NCI-H82 (cell line): Measurements from ENCODE around the gene LPP.
"Not testable (repeated sequence)": the region's sequence is repeated elsewhere in the genome, so short reads cannot be mapped to it uniquely, and the experiment has no call there.

ENCODE experiments used
- DNase-seq: peaks from one replicate; lab custom pipeline; 2025; lab: John Stamatoyannopoulos, UW

The LPP gene

DNA sequence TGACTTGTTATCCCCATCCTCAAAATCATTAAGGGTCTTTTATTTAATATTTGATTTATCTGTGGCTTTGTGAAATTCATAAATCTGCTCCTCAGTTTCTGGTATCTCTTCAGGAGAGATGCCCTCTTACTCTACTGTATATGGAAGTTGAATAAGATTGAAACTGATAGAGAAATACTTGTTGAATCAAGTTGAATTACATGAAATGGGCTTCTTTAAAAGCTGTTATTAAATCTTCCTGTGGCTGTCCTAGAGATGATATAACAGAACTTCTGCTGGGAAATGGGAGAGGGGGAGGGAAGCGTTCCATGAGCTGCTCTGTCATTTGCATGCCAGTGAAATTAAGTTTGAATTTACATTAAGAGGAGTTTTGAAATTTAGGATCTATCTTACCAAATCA, 523.4 kb downstream of the LPP start:
- DNase-seq = no peak

DNA sequence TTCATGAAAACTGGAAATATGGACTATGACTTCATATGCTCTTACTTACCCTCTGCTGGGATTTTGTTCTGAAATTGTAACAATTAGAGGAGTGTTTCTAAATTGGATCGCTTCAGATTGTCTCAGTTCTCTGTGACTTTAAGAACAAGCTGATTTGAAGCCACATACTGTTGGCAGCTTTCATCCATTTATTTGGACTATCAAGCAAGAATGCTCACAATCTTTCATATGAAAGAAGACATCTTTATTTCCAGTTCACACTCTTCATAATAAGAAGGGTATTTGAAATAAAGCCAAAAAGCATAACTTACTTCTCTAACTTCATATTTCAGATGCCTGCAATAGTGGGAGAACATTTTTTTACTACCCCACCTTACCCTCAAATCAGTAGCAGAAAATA, 526.2 kb downstream of the LPP start:
- DNase-seq = no peak

DNA sequence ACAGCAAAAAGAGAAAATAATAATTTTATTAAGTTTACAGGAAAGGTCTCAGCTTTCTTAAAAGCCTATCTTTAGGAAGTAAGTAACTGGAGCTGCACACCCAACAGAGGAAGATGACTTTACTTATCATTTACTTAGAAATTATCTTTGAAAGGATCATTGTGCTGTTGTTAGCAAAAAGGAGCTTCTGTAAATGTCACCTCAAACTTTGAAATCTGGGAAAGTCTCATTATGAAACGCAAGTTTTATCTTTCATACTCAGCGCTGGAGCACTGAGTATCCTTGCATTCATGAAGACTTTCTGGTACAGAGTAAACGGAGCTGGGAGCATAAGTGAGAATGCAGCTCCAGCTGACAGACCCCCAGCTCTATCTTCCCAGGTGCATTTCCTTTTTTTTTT, 526.6 kb downstream of the LPP start:
- DNase-seq = no peak

DNA sequence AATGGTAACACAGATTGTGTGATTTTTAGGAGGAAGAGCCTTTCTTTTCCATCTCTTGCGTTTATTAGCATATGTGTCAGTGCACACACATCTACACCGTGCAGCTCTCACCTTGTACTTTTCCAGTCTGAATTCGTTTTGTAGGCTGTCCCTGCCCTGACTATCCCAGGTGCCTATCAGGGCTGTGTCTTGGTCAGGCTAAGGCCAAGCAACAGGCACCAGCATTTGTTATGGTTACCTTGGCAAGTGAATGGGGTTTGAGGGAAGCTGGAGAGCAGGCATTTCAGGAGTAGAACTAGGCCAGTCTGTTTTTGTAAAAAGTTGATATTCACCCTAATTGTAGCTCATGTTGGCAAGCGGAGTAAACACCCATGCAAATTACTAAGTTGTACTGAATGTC, 528.4 kb downstream of the LPP start:
- DNase-seq = no peak

DNA sequence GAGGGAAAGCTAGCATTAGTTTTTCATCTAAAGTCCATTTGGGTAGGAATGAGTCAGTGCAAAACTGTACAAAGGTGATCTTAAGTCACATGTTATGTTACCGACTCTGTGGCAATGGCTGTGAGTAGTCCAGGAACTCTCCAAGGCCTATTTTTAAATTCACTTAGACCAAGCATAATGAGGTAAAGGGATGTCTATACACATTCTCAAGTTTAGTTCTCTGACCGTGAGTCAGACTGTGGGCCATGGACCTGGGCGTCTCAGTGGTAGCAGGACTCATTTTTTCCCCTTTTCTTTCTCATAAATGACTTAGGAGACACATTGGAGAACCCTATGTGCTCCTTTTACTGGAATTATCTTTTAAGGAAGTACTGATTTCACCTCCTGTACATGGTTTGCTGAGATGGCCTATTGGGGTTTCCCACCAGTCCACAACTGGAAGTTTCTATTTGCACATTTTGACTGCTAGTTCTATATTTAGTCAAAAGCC, 529.1 kb downstream of the LPP start:
- no peak for DNase-seq

DNA sequence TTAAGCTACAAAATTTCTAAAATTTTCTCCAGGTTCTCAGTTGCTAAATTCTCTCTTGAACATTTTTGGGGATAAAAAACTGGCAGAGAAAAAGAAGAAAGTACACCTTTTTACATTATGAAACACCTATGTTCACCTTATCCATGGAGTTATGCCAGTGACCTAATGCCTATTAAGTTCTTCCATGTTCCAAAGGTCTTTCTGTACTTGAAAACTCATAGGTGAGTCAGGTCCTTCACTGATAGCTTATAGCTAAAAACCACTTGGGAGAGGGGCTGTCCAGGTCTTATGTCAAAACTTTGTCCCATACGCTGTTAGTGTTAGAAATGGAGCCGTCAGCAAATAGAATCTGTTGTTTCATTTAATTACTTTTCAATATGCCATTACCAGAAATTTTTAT, 530.3 kb downstream of the LPP start:
- no peak for DNase-seq

DNA sequence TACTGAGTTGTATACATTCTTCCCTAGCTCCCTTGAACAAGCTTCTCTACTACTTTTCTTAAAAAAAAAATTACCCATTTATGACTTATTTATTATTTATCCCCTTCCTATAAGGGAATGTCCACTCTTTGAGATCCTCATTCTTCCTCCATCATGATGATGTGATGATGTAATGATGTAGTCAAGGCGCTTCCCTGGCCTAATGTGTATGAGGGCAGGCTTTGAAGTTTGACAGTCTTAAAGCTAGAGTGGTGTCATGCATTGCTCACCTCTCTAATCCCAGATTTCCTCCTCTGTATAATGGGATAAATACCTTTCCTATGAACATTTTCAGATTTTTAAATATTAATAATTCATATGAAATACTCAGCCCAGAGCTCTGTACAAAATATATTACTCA, 531.8 kb downstream of the LPP start:
- DNase-seq = no peak

DNA sequence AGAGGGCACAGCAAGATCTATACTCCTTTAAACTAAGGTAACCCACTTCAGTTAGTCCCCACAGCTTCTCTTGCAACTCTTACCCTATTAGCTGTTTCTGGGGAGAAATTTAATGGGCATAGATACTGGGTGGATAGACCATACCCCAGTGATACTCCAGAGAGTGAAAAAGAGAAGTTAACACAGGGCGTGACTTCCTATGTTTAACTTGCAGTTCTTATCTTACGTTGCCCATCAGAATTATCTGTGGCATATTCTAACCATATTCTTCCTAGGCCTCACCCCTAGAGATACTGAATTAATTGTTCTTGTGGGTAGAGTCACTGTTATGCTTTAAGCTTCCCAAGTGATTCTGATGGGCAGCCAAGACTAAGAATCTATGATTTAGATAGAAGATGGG, 532.4 kb downstream of the LPP start:
- no peak for DNase-seq

DNA sequence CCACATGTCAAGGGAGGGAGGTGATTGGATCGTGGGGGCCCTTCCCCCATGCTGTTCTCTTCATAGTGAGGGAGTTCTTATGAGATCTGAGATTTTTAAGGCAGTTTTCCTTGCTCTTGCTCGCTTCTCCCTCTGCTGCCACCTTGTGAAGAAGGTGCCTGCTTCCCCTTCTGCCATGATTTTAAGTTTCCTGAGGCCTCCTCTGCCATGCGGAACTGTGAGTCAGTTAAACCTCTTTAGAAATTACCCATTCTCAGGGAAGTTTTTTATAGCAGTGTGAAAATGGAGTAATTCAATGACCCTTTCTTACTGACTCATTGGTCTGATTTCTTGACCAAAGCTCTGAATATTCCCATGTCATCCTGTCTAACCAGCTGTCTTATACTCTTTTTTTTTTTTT, 533.4 kb downstream of the LPP start:
- DNase-seq = no peak

DNA sequence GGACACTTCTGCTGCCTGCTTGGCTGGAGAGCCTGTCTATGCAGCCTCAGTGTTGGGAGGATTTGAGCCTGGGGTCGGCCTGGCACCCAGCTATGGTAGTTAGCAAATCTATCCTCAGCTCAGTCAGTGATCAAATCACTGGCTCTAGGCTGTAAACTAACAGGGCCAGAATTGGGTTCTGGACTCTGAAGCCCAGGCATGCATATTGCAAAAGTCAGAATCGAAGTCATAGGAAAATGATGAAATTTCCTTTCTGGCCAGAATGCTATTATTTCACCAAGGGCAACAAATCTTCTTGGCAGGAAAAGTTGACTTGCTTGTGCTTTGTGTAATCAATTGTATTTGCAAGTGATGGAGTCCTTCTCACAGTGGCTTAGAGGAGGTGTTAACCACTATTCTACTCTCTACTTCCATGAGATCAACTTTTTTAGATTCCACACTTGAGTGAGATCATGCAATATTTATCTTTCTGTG, 535.2 kb downstream of the LPP start:
- no peak for DNase-seq

DNA sequence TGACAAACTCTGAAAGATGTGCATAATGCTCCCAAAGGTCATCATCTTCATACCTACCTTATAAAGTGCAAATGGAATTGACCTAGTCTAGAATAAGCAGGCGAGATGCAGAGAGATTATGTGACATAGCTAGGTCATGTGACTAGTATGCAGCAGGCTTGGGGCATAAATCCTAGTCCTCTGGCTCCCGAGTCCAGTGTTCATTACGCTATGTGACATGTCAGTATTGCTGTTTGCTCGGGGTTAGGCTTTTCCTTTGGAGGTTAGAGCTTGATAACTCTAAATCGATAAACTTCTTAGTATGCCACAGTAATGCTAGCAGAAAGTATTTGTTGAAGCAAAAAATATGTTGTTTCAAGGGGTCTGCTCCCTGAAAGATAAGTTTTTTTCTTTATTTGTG, 536.1 kb downstream of the LPP start:
- DNase-seq = no peak

DNA sequence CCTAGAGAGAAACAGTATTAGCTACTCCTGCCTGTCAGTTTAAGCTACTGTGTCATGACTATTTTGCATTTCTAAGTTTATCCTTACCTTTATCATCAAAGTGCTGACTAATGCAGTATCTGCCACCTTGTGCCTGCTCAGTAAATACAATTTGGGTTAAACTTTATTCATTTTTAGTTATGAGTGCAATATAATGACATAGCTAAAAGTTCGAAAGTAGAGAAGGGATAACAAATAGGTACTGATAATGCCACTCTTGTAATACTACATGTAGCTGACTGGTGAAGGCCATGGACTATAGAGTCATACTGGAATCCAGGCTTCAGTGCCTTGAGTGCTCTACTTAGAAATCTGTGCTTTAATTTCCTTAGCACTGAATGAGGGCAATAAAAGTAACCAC, 537.0 kb downstream of the LPP start:
- DNase-seq = no peak

DNA sequence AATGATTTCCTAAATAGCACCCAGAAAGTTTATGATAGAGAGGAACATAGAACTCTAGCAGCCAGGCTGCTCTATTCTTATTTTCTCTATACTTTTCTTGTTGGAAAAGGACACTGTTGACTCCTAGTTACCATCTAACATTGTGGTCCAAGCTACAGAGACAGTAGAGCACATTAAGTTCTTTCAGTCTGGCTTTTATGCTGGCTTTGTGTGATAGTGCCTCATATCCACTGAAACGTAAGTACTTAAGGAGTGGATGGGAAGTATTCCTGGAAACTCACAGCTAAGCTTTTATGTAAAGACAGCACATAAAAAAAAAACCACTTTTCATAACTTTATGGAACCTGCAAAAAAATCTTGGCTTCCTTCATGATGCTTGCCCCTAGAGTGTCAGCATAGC, 537.7 kb downstream of the LPP start:
- no peak for DNase-seq

DNA sequence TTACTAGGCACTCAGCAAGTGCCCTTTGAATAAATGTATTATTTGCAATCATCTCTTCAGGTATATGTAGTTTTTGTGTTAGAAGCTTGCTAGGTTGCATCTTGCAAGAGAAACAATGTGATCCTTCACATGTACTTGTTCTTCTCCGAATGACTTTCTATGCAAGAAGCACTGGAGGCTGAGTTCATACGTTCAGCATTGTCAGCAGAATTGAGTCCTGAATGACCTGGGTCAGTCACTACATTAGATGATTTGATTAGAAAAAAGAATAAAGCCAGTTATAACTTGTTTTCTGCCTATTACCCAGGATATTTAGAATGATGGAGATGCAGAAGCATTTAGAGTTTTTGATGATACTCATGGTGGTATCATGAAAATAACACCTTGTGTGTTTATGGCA, 538.7 kb downstream of the LPP start:
- no peak for DNase-seq

DNA sequence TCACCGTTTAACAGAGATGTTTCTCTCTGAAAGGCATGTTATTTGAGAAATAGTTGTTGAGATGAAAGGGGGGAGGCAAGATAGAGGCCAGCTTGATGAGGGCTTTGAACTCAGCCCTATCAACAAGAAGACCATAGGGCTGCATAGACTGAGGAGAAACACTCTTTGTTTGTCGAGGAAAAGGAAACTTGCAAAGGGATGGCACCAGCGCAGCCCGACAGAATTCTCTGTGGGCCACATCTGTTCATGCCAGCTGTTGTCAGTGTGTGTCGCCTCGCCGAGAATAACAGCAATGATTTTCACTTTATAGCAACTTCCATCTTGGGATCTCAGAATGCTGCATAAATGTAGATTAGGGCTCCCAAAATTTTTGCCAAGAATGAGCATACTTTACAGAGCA, 539.5 kb downstream of the LPP start:
- no peak for DNase-seq

DNA sequence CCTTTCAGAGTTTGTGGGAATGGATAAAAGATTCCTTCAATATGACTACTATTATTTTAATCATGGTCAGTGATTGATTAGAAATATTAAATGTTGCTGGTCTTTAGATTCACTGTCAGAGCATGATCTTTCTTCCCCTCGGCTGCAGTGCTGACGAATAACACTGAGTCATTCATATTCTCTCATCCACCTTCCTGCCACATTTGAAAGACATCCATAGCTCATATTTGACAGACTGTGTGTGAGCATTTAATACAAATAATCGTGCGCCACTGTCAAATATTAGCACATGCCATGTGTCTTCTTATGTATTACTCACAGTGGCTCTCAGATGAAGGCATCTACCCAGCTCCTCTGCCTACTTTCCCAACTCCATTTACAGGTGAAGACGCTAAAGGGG, 541.3 kb downstream of the LPP start:
- no peak for DNase-seq

DNA sequence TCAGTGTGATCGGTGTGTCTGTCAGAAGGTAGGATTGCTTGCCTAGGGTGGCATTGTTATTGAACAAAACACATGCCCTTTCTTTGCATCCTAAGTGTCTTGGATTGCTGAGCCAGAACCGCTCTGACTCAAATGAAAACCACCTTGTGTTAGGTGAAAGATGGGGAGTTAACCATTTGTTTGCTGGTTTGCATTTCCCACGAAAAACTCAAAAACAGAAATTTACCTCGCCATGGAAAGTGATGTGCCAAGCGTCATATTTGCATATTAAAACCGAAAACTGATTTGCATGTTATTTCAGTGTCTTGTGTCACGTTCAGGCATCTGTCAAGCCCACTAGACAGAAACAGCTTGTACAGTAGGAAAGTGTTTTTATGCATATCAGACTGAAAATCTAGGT, 543.2 kb downstream of the LPP start:
- no peak for DNase-seq

DNA sequence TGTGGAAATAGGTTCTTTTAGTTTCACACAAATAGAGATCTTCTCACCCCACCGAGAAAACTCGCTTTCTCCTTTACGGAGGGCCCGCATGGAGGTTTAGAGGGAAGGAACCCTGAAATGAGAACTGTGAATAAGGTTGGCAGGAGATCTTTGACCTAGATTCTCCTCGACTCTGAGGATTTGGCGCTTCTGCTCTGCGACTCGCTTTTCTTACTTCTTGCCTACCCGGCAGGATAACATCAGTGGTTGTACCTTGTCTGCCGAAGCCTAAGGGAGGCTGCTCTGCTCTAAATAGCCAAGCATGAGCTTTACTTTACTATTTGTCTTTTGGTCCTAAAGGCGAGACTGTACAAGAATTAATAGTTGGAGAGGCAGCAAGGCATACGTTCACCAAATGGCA, 544.5 kb downstream of the LPP start:
- DNase-seq = no peak

DNA sequence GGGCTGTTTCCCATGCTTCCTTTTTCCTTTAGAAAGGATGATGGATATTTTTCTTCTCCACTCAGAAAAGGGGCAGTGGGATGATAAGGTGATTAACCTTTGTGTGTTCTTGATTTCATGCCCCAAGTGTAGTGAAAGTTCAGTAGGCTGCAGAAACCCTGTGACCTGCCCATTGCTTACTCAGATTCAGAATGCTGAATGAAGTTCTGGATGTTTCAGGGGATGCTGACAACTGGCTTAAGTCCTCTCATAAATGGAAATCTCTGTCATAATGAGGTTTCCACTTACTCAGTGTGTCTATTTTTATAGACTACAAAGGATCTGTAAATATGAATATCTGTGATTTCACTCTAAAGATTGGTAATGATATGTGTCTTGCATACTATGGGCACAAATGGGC, 546.5 kb downstream of the LPP start:
- DNase-seq = no peak

DNA sequence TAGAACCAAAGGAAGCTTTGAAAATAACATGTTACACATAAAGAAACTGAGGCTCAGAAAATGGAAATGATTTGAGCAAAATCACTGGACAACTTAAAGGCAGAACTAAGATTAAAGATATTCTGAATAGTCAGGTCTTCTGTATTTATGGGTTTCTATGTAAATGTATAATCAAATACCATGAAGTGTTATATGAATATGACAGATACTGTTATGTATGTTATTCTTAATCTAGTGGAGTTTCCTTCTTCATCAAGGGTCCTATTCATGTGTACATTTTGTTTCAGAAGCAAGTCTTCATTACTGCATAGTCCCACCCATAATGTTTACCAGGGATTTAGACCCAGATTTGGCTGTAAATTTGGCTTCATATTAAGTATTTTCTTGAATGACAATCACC, 547.0 kb downstream of the LPP start:
- DNase-seq = no peak

DNA sequence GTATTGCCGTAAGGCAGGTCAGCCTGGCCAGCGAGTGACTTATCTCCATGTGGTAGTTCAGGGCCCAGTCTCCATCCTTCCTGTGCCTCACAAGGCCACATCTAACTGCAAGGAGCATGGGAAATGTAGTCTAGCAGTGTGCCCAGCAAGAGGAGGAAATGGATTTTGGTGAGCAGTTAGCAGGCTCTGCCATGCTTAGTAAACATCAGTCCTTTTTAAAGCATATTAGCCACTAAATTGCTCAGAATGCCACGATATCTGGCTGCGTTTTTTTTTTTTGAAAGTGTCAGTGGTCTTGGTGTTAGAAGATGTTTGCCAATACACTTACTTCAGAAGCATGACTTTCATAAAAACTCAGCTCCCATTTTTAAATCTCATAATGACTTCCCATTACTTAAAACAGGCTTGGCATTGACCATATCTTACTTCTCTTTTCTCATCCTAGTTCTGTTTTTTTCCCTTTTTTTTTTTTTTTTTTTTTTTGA, 547.6 kb downstream of the LPP start:
- DNase-seq = no peak

DNA sequence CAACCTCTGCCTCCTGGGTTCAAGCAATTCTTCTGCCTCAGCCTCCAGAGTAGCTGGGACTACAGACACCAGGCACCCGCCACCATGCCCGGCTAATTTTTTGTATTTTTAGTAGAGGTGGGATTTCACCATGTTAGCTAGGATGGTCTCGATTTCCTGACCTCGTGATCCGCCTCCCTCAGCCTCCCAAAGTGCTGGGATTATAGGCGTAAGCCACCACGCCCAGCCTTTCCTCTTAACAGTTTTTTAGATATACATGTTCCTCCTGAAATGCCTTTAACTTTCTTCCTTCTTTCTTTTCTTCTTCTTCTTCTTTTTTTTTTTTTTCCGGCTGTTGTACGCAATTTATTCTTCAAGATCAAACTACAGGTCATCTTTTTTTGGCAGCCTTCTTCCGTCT, 548.1 kb downstream of the LPP start:
- not testable (repeated sequence) for DNase-seq

DNA sequence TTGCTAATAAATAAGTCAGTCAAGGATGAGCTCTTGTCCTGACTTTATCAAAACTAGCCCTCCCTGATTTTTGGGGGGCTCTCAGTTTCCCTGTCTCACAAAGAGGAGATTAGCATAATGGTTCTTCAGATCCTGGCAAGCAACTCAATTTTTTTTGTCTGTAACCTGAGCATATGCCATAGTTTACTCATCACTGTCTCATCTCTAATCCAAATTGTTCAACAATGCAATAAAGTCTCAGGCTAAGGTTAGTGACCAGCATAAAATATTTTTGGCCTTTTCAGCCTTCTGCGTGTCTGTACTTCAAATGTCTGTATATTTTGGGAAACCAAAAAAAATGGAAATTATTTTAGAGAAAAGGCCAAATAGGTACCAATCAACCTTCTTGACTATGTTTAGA, 552.2 kb downstream of the LPP start:
- DNase-seq = no peak

DNA sequence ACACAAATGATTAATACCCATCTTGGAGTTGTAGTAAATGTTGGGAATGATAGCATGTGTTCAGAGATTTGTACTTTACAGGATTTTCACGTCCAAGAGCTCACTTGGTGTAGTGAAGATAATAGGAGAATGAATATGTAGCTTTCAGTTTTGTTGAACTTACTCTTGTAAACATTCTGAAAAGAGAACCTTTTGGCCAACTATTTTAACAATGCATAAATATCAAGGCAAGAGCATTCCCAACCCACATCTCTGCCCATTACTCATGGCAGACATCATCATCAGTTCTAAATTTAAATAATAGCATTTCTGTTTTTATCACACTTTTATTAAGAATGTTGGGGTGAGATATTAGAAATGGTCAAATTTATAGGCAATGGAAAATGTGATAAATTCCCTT, 552.6 kb downstream of the LPP start:
- DNase-seq = no peak
